HepG2 (cell line): ENCODE results near the gene DRC7. TPM values are rescaled to one million over a fixed set of nuclear protein-coding genes. Genes with fewer than 3 reads are reported as not detected.

Experiments used
- GTF3A ChIP-seq: sonication (generic); formaldehyde crosslinking; conservative IDR thresholded peaks from 2 replicates; pipeline ENCODE4 v1.4.0; 2020; ENCODE audit warnings: mild to moderate bottlenecking, missing genetic modification reagents
- MYNN ChIP-seq: sonication (generic); formaldehyde crosslinking; IDR thresholded peaks from 2 replicates; pipeline ENCODE4 v1.4.0; 2020; ENCODE audit warnings: mild to moderate bottlenecking, low read depth, missing genetic modification reagents
- SKI ChIP-seq: fragments of 450-650 bp; IDR thresholded peaks from one replicate; pipeline ENCODE4 v1.6.1; 2018; ENCODE audit warnings: mild to moderate bottlenecking; ENCODE audit not compliant: partially characterized antibody
- ZSCAN21 ChIP-seq: sonication (generic); formaldehyde crosslinking; IDR thresholded peaks from 2 replicates; pipeline ENCODE4 v1.8.0; 2022; ENCODE audit warnings: mild to moderate bottlenecking, missing genetic modification reagents, moderate library complexity, borderline replicate concordance
- ZSCAN29 ChIP-seq: sonication (generic); formaldehyde crosslinking; conservative IDR thresholded peaks from 2 replicates; pipeline ENCODE4 v1.4.0; 2020; ENCODE audit warnings: mild to moderate bottlenecking, missing genetic modification reagents
- polyA plus RNA-seq, 8 experiments: library from polyadenylated mRNA; depleted of rRNA in 3 of 8; stranded (reverse) in 7 of 8; unstranded in 1 of 8; fragments of >200 nt; fragmentation: Illumina TruSeq in 4 of 8; extraction: Trizol in 4 of 8; gene quantifications; 2 replicates each; pipeline versions ENCODE4 v1.2.1 to v1.2.3, GENCODE V29; 2011 to 2016; ENCODE audit warnings: low read depth in 4 of 8, missing spikeins in 1 of 8, mixed read lengths in 1 of 8; ENCODE audit not compliant: insufficient read depth in 1 of 8
- total RNA-seq, 5 experiments: library from RNA; depleted of rRNA; stranded (reverse); fragments of >200 nt; fragmentation: Illumina TruSeq; extraction: Trizol; gene quantifications; 2 replicates each; pipeline ENCODE4 v1.2.3, GENCODE V29; 2016; ENCODE audit warnings: low read depth in 1 of 5
- TF ChIP-seq, protein P1 (sequence below): sonication (generic); formaldehyde crosslinking; IDR thresholded peaks from 2 replicates; pipeline ENCODE4 v1.4.0; 2020; ENCODE audit warnings: mild to moderate bottlenecking, missing genetic modification reagents

Gene DRC7
- total and polyA plus RNA-seq, 2 of the 13 experiments (the other 11 are each of a cell fraction or from before 2014, with no cell fraction given) = 2.7 to 3.4 TPM

DNA sequence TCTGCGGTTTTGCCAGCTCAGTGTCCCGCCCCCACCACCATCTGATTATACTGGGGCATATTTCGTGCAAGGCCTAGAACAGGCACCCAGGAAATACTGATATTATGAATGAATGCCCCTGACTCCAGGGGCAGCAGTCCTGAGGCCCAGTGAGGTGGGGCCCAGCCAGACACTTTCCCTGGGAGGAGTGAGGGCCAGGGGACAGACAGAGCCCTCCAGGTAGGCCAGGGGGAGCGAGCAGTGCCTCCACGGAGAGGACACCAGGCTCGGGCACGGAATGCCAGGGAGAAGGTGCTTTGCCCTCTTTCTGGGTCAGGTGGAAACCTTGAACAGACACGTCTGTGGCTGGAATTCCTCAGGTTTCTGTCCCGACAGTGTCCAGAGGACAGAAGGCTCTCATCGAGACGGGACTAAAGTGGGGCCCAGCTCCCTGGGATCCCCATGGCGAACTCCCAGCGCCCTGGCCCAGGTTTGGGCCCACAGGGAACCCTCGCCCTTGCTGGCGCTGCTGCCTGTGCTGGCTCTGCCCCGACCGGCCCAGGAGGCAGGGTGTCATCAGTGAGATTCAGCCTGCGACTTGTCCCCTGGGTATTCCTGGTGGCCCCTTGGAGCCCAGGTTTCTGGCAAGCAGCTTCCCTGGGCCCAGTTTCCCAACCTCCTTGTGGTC lies 45.3 kb downstream of the DRC7 start (continued):
- TF ChIP-seq, protein P1, sequence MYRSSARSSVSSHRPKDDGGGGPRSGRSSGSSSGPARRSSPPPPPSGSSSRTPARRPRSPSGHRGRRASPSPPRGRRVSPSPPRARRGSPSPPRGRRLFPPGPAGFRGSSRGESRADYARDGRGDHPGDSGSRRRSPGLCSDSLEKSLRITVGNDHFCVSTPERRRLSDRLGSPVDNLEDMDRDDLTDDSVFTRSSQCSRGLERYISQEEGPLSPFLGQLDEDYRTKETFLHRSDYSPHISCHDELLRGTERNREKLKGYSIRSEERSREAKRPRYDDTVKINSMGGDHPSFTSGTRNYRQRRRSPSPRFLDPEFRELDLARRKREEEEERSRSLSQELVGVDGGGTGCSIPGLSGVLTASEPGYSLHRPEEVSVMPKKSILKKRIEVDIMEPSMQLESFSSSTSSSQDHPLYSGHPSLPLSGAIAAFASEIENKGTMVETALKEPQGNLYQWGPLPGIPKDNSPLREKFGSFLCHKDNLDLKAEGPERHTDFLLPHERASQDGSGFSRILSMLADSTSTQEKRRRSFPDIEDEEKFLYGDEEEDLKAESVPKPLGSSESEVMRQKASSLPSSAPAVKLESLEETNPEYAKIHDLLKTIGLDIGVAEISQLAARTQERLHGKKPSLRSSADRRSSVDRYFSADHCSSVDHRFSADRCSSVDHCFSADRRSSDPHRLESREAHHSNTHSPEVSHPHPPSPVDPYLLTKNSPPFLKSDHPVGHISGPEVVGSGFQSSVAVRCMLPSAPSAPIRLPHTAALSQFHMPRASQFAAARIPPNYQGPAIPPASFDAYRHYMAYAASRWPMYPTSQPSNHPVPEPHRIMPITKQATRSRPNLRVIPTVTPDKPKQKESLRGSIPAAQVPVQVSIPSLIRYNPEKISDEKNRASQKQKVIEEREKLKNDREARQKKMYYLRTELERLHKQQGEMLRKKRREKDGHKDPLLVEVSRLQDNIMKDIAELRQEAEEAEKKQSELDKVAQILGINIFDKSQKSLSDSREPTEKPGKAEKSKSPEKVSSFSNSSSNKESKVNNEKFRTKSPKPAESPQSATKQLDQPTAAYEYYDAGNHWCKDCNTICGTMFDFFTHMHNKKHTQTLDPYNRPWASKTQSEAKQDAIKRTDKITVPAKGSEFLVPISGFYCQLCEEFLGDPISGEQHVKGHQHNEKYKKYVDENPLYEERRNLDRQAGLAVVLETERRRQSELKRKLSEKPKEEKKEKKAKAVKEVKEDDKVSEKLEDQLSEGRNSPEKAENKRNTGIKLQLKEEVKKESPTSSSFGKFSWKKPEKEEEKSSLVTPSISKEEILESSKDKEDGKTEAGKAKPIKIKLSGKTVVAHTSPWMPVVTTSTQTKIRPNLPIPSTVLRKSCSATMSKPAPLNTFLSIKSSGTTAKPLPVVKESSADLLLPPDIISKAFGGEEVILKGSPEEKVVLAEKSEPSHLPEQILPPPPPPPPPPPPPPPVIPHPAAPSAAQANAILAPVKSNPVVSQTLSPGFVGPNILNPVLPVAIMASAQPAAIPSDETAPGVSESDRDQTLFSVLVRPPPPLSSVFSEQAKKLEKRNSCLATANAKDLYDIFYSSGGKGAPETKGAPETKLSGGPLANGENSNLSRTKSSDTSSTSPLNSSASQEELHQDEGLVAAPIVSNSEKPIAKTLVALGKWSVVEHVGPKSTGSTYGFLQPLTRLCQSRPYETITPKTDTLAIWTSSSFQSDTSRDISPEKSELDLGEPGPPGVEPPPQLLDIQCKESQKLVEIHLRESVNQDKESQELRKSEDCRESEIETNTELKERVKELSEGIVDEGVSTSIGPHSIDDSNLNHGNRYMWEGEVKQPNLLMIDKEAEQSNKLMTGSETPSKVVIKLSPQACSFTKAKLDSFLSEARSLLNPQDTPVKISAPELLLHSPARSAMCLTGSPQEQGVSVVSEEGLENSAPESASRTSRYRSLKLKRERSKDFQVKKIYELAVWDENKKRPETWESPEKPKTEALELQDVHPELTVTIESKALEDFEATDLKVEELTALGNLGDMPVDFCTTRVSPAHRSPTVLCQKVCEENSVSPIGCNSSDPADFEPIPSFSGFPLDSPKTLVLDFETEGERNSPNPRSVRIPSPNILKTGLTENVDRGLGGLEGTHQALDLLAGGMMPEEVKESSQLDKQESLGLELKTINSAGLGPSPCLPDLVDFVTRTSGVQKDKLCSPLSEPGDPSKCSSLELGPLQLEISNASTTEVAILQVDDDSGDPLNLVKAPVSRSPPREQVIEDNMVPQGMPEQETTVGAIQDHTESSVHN (CRISPR knock-in tag) = no peak
- TF ChIP-seq ZSCAN21 (CRISPR knock-in tag) = no peak
- no peak for TF ChIP-seq ZSCAN29 (CRISPR knock-in tag)
- TF ChIP-seq MYNN = no peak
- no peak for TF ChIP-seq SKI
- TF ChIP-seq GTF3A (CRISPR knock-in tag) = no peak
